GM13976 (cell line): ENCODE measurements around the gene COL6A1.

Experiments
- DNase-seq: peaks from one replicate; pipeline ENCODE4 v3.0.0; 2012; ENCODE audit warnings: low spot score
- in situ Hi-C: fragments of 300-500 bp; cut with MboI; formaldehyde crosslinking; loops from one replicate; pipeline ENCODE4 v1.12.0; 2022; ENCODE audit warnings: low sequenced_read_pairs, mixed read lengths, inconsistent platforms; ENCODE audit not compliant: unreplicated experiment
- TF ChIP-seq, protein P1 (sequence below): IDR thresholded peaks from 2 replicates; pipeline ENCODE4 v1.5.1; 2012; ENCODE audit warnings: borderline replicate concordance, mild to moderate bottlenecking; ENCODE audit not compliant: insufficient read depth; ENCODE audit errors: extremely low read depth, missing control alignments, control extremely low read depth

Gene COL6A1

DNA sequence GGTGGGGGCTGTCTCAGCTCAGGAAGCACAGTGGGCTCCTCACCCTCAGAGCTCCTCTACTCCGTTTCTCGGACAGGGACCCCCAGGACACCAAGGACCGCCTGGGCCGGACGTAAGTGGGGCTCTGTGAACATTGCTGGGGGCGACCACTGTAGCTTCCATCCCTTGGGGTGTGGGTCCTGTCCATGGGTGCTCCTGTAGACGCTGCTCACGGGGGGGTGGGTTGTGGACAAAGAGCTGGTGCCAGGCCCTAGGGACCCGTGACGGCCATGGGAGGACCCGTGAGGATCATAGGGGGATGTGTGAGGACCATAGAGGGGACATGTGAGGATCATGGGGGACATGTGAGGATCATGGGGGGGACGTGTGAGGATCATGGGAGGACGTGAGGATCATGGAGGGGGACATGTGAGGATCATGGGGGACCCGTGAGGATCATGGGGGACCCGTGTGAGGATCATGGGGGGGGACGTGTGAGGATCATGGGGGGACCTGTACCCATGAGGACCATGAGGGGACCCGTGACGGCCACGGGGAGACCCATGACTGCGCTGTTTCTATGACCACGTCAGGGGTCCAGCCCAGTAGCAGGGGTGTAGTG is 18.1 kb downstream of the COL6A1 start:
- DNase-seq: no peak
- in situ Hi-C loops: no loop called here
- TF ChIP-seq, protein P1, sequence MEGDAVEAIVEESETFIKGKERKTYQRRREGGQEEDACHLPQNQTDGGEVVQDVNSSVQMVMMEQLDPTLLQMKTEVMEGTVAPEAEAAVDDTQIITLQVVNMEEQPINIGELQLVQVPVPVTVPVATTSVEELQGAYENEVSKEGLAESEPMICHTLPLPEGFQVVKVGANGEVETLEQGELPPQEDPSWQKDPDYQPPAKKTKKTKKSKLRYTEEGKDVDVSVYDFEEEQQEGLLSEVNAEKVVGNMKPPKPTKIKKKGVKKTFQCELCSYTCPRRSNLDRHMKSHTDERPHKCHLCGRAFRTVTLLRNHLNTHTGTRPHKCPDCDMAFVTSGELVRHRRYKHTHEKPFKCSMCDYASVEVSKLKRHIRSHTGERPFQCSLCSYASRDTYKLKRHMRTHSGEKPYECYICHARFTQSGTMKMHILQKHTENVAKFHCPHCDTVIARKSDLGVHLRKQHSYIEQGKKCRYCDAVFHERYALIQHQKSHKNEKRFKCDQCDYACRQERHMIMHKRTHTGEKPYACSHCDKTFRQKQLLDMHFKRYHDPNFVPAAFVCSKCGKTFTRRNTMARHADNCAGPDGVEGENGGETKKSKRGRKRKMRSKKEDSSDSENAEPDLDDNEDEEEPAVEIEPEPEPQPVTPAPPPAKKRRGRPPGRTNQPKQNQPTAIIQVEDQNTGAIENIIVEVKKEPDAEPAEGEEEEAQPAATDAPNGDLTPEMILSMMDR: no peak

DNA sequence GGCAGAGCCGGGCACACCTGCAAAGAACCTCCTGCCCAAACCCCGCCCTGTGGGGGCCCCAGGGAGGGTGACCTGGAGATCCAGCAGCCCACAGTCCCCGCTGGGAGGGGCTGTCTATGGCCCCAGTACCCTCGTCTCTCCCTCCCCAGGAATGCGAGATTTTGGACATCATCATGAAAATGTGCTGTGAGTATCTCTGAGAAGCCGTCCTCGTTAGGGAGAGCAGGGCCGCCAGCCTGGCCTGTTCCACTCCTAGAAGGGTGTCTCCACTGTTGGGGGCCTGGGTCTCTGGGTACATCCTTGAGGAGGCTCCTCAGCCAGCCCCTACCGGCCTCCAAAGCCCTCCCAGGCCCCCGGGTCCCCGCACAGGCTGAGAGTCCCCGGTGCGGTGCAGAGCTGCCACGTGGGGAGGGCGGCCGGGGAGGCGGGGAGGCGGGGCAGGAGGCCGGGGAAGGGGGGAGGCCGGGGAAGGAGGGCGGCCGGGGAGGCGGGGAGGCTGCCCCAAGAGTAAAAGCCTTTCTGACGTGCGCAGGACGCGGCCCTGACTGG is 18.7 kb downstream of the COL6A1 start:
- DNase-seq: no peak
- TF ChIP-seq, protein P1: no peak
- in situ Hi-C loops: no loop called here

DNA sequence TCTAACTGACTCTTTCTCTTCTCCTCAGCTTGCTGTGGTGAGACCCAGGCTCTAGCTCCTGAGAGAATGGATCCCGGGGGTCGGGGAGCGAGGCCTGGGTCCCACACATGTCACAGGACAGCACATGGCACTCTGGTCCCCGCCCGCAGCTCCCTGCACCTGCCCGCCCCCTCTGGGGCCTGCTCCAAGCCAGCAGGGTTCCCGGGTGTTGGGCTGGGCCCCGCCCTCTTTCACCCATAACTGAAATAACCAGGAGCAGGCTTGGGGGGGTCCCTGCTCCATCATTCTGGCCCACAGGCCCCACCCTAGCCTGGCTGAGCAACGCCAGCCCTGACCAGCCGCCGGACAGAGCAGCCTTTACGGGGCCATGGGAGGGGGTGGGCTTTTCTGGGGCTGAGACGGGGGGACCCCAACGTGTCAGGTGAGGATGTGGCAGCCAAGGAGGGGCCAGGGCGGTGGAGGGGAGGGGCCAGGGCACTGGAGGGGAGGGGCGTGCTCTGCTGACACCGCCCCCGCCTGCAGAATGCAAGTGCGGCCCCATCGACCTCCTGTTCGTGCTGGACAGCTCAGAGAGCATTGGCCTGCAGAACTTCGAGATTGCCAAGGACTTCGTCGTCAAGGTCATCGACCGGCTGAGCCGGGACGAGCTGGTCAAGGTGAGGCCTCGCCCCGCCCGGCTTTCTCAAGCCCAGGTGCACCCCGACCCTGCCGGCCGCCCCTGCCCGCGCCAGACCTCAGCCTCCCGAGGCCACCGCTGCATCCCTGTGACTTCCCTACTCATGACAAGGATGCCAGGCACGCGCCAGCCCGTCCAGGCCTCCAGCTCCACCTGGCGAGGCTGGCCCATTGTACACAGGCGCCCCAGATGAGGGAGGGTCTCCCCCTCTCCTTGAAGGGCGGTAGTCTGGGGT is 19.4 kb downstream of the COL6A1 start:
- DNase-seq: no peak
- TF ChIP-seq, protein P1: no peak
- in situ Hi-C loops: no loop called here

DNA sequence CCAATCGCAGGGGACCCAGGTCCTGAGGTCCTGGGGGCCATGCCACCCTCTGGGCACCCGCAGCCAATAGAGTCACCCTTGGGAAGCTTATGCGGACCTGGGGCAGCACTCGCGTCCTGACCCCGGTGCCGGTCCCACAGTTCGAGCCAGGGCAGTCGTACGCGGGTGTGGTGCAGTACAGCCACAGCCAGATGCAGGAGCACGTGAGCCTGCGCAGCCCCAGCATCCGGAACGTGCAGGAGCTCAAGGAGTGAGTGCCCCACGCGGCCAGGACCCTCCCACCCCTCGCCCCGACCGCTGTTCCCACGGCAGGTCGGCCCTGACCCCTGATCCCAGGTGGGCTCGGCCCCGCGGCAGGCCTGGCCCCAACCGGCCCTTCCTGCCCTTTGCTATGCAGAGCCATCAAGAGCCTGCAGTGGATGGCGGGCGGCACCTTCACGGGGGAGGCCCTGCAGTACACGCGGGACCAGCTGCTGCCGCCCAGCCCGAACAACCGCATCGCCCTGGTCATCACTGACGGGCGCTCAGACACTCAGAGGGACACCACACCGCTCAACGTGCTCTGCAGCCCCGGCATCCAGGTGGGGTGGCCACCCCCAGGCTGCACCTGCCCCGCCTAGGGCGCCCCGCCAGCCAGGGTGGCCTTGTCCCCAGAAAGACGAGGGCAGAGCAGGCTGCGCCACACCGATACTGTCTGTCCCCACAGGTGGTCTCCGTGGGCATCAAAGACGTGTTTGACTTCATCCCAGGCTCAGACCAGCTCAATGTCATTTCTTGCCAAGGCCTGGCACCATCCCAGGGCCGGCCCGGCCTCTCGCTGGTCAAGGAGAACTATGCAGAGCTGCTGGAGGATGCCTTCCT is 20.5 kb downstream of the COL6A1 start:
- DNase-seq: no peak
- in situ Hi-C loops: no loop called here
- TF ChIP-seq, protein P1: no peak

DNA sequence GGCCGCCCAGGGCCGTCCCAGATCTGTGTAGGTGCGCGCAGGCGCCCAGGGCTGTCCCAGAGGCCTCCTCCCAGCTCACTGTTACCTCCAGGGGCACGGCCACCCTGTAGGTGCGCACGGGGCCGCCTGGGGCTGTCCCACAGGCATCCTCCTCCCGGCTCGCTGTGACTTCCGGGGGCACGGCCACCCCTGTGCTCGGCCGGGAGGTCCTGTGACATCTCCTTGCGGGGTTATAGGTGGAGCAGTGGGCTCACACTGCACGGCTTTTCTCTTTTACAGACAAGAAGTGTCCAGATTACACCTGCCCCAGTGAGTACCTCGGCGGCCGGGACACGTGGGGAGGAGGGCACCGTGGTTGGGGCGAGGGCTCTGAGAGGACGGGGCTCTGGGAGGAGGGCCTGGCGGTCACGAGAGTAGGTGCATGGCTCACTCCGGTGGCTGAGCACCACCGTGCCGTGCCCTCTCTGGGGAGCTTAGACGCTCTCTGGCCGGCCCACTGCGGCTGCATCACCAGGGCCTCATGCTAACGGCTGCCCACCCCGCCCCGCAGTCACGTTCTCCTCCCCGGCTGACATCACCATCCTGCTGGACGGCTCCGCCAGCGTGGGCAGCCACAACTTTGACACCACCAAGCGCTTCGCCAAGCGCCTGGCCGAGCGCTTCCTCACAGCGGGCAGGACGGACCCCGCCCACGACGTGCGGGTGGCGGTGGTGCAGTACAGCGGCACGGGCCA is 21.4 kb downstream of the COL6A1 start:
- in situ Hi-C loops: no loop called here
- DNase-seq: no peak
- TF ChIP-seq, protein P1: no peak
